ENCODE results near the gene EHD4.

EHD4 gene

GRCh38 chr15:41955100-41955499 is 17.3 kb downstream of the EHD4 start:
- DNase-seq: no peak

- DNase-seq: no peak
These were observed 18.3 kb downstream of the EHD4 start for GRCh38 chr15:41954036-41954435.

- no peak for DNase-seq
These were observed 20.3 kb downstream of the EHD4 start for GRCh38 chr15:41952013-41952563.

DNA sequence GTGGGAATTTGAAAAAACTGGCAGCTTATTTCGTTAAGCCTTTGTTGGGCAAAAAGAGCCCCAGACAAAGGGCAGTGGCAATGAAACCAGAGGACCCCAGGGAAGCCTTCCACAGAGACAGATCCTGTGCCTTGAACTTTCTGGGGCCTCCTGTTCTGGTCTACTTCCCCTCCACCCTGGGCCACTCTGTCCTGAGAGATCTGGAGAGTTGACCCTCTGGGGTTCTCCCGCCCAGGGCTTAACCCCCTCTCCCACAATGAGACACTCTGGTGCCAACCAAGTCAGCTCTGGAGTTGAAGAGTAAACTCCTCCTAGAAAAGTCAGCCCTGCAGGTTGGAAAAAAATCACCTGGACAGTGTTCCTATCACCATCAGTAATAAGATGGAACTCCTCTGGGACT is 20.8 kb downstream of the EHD4 start:
- no peak for DNase-seq

- DNase-seq: no peak
These were observed 21.9 kb downstream of the EHD4 start for GRCh38 chr15:41950489-41950888.

DNA sequence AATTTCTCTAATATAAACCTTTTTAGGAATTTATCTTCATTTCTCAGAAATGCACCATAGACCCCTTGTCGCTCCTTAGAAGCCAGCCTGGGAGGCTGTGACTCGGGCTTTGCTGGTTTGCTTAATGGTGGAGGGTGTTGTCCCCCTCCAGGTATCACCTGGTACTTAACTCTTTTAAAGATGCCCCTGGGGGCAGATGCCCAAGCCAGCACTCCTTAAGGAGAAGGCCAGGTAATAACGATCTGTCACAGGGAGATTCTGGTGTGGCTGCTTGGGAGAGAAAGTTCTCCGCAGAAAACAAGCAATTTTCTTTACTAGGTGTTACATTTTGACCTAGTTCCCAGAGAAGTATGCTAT is 22.3 kb downstream of the EHD4 start:
- DNase-seq: no peak

DNA sequence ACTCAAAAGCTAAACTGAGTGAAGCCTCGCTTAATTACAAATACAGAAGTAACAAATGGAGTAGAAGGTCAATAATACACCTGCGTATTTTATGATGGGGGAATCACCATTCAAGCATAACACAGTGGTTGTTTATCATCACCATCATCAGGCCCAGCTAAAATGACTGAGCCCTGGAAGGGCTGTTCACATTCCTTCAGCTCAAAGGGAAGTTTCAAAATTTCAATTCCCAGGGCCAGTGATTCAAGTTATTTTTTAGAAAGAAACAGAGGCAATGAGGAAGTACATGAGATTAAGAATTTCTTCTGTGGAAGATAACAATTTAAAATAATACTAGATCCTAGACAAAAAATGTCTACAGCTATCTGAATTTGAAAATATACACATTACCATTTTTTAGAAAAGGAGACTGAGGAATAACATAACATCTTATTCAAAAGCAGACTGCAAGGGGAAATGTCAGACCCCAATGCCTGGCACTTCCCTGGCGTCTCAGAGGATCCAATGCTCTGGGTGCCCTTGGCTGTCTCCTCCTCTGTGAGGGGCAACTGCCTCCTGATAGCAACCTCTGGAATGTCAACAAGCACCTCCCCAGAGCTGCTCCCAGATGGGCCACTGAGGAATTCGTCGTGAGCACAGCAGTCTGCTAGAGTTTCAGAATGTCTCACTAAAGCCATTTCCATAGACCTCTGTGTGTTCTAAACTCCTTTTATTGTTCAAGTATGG is 22.8 kb downstream of the EHD4 start:
- no peak for DNase-seq

DNA sequence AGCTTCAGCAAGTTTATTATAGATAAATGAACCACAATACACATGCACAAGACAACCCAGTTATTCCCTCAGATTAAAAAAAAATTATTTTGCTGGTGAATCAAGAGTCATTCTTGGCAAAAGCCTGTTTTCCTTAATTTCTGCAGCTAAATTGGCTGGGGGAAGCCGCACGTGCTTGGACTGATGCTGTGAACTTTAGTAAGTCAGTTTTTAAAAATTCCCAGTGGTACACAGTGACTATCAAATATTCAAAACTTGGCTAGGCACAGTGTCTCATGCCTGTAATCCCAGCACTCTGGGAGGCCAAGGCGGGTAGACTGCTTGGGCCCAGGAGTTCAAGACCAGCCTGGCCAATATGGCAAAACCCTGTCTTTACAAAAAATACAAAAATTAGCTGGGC is 23.9 kb downstream of the EHD4 start:
- no peak for DNase-seq

DNA sequence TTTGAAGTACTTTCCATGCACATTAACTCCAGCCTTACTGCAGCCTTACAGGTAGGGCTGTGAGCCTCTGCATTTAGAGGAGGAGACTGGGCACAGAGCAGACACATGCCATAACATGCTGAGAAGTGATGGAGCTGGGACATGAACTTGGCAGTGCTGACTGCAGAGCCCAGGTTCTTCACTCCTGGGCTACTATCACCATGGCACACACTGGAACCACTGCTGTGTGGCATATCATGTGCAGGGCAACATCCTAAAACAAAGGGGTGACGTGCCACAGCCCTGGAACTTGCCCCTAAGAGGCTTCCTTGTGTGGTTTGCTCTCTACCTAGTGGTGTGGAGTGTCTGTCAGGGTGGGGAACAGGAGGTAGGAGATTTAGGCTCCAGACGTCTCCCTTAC is 25.4 kb downstream of the EHD4 start:
- DNase-seq: no peak

DNA sequence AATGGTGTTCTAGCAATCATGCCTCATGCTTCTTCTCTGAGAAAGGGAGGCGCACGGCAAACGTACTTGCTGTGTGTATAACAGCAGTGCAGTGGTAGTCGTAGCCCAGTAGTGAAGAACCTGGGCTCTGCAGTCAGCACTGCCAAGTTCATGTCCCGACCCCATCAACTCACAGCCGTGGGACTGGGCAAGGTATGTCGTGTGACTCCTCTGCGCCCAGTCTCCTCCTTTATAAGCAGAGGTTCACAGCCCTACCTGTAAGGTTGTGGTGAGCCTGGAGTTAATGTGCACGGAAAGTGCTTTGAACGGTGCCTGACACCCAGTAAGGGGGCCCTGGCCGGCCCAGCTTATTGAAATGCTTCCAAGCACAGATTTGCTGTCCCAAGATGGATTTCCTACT is 26.6 kb downstream of the EHD4 start:
- no peak for DNase-seq

GRCh38 chr15:41945221-41945620 is 27.1 kb downstream of the EHD4 start:
- DNase-seq: no peak

DNA sequence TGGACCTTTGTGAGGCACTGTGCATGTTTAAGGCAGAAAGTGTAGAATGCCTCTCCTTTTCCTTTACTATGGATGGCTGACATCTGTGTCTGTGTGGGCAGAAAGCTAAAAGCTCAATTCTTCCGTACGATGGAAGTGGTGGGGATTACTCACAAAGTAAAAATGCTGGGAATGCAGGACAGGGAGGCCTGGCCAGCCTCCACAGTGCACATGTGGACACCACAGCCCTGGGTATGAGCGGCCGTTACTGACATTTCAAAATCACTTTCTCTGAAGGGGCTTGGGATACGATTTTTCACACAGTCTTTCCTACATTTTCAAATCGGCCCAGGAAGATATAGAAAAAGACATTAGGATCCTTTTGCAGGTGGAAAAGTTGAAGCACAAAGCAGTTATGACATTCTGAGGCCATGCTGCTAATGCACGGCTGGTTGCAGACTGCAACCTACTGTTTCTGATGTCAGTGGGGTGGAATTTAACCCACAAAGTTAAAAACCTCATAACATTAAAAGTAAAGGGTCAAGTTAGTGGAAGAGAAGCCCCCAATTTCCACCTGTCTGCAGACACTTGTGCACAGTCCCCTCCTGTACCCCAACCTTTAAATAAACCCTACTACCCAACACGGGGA is 27.9 kb downstream of the EHD4 start:
- no peak for DNase-seq

DNA sequence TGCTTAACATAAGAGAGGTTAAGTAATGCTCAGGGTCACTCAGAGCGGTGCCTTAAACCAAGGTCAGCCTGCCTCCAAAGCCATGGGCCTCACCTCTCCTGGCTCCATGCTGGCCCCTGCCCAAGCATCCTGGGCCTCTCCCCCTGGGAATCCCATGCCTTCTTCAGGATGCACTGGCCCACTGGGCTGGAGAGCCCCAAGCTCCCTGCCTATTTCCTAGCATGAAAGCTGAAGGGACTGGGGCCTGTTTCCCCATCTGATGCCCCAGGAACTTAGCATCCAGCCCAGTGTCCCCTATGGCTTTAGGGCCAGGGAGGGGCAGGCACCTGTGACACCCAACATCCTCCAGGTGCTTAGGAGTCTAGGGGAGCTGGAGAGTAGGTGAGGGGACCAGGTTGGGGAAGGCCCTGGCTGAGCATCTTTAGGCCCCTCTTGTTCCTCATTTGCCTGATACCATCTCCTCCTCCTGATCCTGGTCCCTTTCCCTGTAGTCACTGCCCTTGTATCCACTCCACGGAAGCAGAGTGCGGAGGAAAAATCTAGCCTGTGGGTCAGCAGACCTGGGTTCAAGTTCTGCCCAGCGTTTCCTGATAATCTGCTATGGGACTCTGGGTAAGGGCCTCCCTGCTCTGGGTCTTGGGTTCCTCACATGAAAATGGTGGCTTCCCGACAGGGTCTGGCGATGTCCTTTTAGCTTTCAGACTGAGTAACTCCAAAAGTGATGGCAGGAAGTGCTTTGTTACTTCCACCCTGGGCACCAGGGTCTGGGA is 28.6 kb downstream of the EHD4 start:
- DNase-seq: no peak

DNA sequence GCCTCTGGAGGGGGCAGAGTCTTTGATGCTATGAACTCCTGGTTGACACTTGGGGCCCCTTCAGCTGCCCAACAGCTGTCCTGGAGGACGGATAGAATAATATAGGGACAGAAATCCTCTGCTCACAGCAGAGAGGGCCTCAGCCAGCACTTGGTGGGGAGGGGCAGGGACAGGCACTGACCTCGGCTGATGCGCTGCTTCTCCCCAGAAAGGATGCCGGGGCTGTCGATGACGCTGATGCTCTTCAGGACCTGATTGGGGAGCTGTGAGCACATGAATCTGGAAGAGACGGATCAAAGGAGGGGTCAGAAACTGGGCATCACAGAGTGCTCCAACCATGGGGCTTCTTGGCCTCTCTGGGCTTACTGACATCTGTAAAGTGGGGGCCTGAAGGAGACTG is 29.5 kb downstream of the EHD4 start:
- no peak for DNase-seq

DNA sequence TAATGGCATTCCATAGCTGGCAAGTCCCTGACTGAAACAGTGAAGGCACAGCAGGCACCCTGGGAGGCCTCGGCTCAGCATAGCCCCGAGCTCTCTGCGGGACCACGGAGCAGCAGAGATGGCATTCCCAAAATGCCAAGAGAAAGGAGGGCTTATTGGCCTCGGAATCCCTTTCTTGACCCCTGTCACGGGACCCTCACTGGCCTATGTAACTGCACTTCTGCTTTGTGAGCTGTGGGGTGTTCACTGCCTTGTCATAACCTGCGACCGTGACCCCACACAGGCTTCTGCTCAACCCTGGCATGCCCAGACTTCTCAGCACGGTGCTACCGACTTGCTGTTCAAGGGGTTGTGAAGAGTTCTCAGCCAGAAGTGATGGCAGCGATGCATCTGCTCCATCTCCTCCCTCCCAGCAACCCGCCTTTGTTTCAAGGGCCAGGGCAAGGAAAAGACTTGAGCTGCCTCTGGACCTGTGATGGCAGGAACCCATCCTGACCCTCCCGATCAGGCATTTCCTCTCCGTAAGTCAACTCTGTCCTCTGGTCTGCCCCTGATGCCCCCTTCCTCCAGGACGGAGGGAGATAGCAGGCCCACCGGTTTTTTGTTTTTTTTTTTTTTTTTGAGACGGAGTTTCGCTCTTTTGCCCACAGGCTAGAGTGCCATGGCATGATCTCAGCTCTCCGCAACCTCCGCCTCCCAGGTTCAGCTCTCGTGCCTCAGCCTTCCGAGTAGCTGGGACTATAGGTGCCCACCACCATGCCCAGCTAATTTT is 30.5 kb downstream of the EHD4 start:
- DNase-seq: no peak

GRCh38 chr15:41940441-41940857 is 31.9 kb downstream of the EHD4 start:
- no peak for DNase-seq

- no peak for DNase-seq
These were observed 32.4 kb downstream of the EHD4 start for GRCh38 chr15:41939986-41940385.

DNA sequence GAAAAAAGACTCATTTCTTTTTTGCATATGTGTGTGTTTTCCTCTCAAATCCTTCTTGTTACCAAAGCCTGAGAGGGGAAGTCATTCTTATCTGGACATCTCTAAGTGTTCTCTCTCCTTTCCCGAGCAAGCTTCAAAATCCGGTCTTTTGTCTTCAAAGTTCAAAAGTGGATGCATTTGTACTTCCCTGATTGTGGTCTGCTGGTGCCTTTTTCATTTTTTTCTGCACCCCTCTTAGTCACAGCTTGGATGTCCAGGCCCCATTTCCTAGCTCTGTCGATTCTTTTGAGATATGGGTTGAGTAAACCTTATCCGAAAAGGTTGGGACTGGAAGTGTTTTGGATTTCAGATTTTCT is 34.8 kb downstream of the EHD4 start:
- no peak for DNase-seq

DNA sequence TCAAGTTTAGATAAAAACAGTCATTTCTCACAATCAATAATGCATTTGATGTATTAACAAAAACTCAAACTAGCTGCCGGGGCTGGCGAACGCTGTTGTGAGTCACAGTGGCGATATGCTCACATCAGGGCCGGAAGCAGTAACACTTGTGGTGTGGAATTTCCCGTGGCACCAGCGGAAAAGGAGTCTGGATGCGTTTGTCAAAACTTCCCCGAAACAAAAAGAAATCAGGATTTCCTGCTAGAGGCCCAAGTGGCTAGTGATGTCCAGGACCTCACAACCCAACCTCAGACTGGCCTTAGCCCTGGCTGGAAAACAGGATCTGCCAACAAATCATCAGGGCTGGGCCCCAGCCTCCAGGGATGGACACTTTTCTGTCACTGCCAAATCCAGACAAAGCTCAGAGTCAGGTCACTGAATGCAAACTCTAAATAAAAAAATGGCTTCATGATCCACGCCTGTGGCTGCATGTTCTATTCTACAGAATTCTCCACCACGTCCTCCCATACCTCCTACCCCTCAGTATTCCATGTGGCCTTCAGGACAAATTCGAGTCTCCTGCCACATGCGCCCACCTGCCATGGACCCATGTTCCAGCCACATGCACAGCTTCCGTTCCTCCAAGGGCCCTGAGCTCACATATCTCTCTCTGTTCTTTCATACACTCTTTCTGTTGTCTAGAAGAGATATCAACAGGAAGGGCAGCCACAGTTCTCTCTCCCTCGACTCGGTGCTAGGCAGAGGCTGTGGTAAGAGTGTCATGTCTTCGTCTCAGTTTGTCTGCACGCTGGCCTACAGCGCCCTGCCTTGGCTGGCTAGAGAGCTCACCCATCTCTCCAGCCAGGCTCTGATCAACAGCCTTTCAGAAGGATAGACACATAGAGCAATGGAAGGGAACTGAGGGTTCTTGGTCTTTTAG is 35.4 kb downstream of the EHD4 start:
- DNase-seq: peak; percentile 84

GRCh38 chr15:41936155-41936554 is 36.2 kb downstream of the EHD4 start:
- DNase-seq: no peak

- DNase-seq: no peak
These were observed 36.8 kb downstream of the EHD4 start for GRCh38 chr15:41935566-41936020.

- DNase-seq: peak; percentile 81
These were observed 37.5 kb downstream of the EHD4 start for GRCh38 chr15:41934843-41935242.
